IMR-90 (cell line): ENCODE results near the gene ETV4. TPM values are rescaled to one million over a fixed set of nuclear protein-coding genes. Genes with fewer than 3 reads are reported as not detected.

Experiments
- ATAC-seq: fragments of 200-7000 bp; cut with Tn5 transposase; 2 replicates; pipeline ENCODE4 v1.9.1; 2020; ENCODE audit warnings: low read depth, mild to moderate bottlenecking, moderate library complexity
- BruUV-seq: library from RNA; stranded (reverse); fragments of 400-500 nt; replicated peaks from 2 replicates; lab custom pipeline; 2021; lab: Mats Ljungman, UMichigan
- CTCF ChIA-PET: fragments of 300-600 bp; formaldehyde crosslinking; extraction: SDS; loops from one replicate; lab custom pipeline; 2021; ENCODE audit warnings: antibody characterized with exemption; lab: Yijun Ruan, JAX
- POLR2A ChIA-PET: fragments of 300-600 bp; sonication (Branson Sonifier 250); formaldehyde crosslinking; loops from one replicate; lab custom pipeline; 2022; ENCODE audit warnings: antibody characterized with exemption; ENCODE audit not compliant: unreplicated experiment; lab: Charles Lee
- DNase-seq: peaks from one replicate; pipeline ENCODE4 v3.0.0; 2013
- H2AFZ ChIP-seq: replicated peaks from 2 replicates; pipeline ENCODE3; 2013; ENCODE audit warnings: low read length, mild to moderate bottlenecking; ENCODE audit not compliant: poor library complexity
- H2AK5ac ChIP-seq: 2 replicates; pipeline ENCODE4 v1.6.1; 2013; ENCODE audit warnings: low read depth, low read length, inconsistent platforms
- H2AK9ac ChIP-seq: replicated peaks from 2 replicates; pipeline ENCODE3; 2013; ENCODE audit warnings: mild to moderate bottlenecking, low read depth, low read length, moderate library complexity; ENCODE audit not compliant: poor library complexity
- H2BK120ac ChIP-seq: 2 replicates; pipeline ENCODE4 v1.6.1; 2013; ENCODE audit warnings: low read depth, low read length, inconsistent platforms
- H2BK15ac ChIP-seq: 3 replicates; pipeline ENCODE4 v1.6.1; 2013; ENCODE audit warnings: low read depth, low read length, inconsistent platforms
- H2BK20ac ChIP-seq: 2 replicates; pipeline ENCODE4 v1.6.1; 2013; ENCODE audit warnings: low read depth, mild to moderate bottlenecking, inconsistent platforms, low read length, moderate library complexity
- H2BK5ac ChIP-seq: 2 replicates; pipeline ENCODE4 v1.6.1; 2013; ENCODE audit warnings: mild to moderate bottlenecking, low read depth, low read length, inconsistent platforms; ENCODE audit not compliant: poor library complexity, severe bottlenecking
- H3K14ac ChIP-seq: replicated peaks from 2 replicates; pipeline ENCODE4 v1.6.1; 2013; ENCODE audit warnings: low read depth, low read length, inconsistent platforms
- H3K18ac ChIP-seq: 2 replicates; pipeline ENCODE4 v1.6.1; 2013; ENCODE audit warnings: low read depth, low read length, control low read depth
- H3K23ac ChIP-seq: 2 replicates; pipeline ENCODE4 v1.6.1; 2013; ENCODE audit warnings: low read depth, low read length, inconsistent platforms
- H3K27ac ChIP-seq: 2 replicates; pipeline ENCODE4 v1.5.1; 2013; ENCODE audit warnings: mild to moderate bottlenecking, control low read depth, low read length; ENCODE audit not compliant: insufficient read depth
- H3K27me3 ChIP-seq: 2 replicates; pipeline ENCODE4 v1.6.1; 2013; ENCODE audit warnings: low read length; ENCODE audit not compliant: control insufficient read depth, insufficient read depth
- H3K36me3 ChIP-seq: 2 replicates; pipeline ENCODE4 v1.6.1; 2013; ENCODE audit warnings: low read length, mixed read lengths; ENCODE audit not compliant: control insufficient read depth, insufficient read depth
- H3K4ac ChIP-seq: 2 replicates; pipeline ENCODE4 v1.6.1; 2013; ENCODE audit warnings: low read depth, low read length, inconsistent platforms
- H3K4me1 ChIP-seq: 2 replicates; pipeline ENCODE4 v1.6.1; 2013; ENCODE audit warnings: low read length, mixed read lengths; ENCODE audit not compliant: control insufficient read depth, insufficient read depth
- H3K4me2 ChIP-seq: 2 replicates; pipeline ENCODE4 v1.6.1; 2013; ENCODE audit warnings: low read depth, mild to moderate bottlenecking, control low read depth, low read length, moderate library complexity
- H3K4me3 ChIP-seq: 2 replicates; pipeline ENCODE4 v1.5.1; 2013; ENCODE audit warnings: low read depth, mild to moderate bottlenecking, control low read depth, low read length, moderate library complexity; ENCODE audit not compliant: insufficient read depth
- H3K56ac ChIP-seq: 2 replicates; pipeline ENCODE4 v1.6.1; 2013; ENCODE audit warnings: low read length, inconsistent platforms; ENCODE audit not compliant: insufficient read depth; ENCODE audit errors: extremely low read depth
- H3K79me1 ChIP-seq, 2 experiments: 2 replicates each; pipeline ENCODE4 v1.6.1; 2013; ENCODE audit warnings: low read length in 2 of 2, inconsistent platforms in 1 of 2, low read depth in 1 of 2
- H3K9ac ChIP-seq: 2 replicates; pipeline ENCODE4 v1.6.1; 2013; ENCODE audit warnings: low read depth, low read length, control low read depth
- H3K9me1 ChIP-seq: 2 replicates; pipeline ENCODE4 v1.6.1; 2013; ENCODE audit warnings: low read length, inconsistent platforms; ENCODE audit not compliant: insufficient read depth
- H3K9me3 ChIP-seq: 2 replicates; pipeline ENCODE4 v1.6.1; 2013; ENCODE audit warnings: low read length; ENCODE audit not compliant: control insufficient read depth, insufficient read depth
- H4K20me1 ChIP-seq: 2 replicates; pipeline ENCODE4 v1.6.1; 2013; ENCODE audit warnings: low read length, inconsistent platforms; ENCODE audit not compliant: insufficient read depth
- H4K5ac ChIP-seq: 2 replicates; pipeline ENCODE4 v1.6.1; 2013; ENCODE audit warnings: mild to moderate bottlenecking, low read depth, low read length, control low read depth
- H4K8ac ChIP-seq, 2 experiments: 2 replicates each; pipeline ENCODE4 v1.6.1; 2013; ENCODE audit warnings: low read depth in 2 of 2, low read length in 2 of 2, control low read depth in 1 of 2, inconsistent platforms in 1 of 2
- H4K91ac ChIP-seq: 2 replicates; pipeline ENCODE4 v1.6.1; 2013; ENCODE audit warnings: low read depth, low read length, inconsistent platforms; ENCODE audit not compliant: insufficient read depth
- CTCF ChIP-seq: conservative IDR thresholded peaks from 2 replicates; pipeline ENCODE4 v1.5.1; 2012; ENCODE audit warnings: mild to moderate bottlenecking, low read depth, low read length, improper control_type of control experiment
- ELK1 ChIP-seq: fragments of 150-350 bp; IDR thresholded peaks from 2 replicates; pipeline ENCODE4 v1.6.1; 2016; ENCODE audit warnings: low read depth, mild to moderate bottlenecking, low read length, moderate library complexity, borderline replicate concordance
- FOS ChIP-seq: fragments of 150-350 bp; IDR thresholded peaks from 2 replicates; pipeline ENCODE4 v1.6.1; 2016; ENCODE audit warnings: low read depth, low read length
- MAFK ChIP-seq: IDR thresholded peaks from 2 replicates; pipeline ENCODE4 v1.6.1; 2012; ENCODE audit warnings: low read depth, low read length, improper control_type of control experiment
- RAD21 ChIP-seq: IDR thresholded peaks from 2 replicates; pipeline ENCODE4 v1.6.1; 2012; ENCODE audit warnings: low read length, improper control_type of control experiment
- USF2 ChIP-seq: fragments of 150-350 bp; IDR thresholded peaks from 2 replicates; pipeline ENCODE4 v1.6.1; 2017; ENCODE audit warnings: mild to moderate bottlenecking, antibody characterized with exemption, low read length, low read depth
- WGBS, 2 experiments: methylation state at CpG; one replicate each; pipeline versions ENCODE4 v1.1.5 to v1.1.7; 2013; ENCODE audit warnings: missing lambda C conversion rate in 2 of 2; ENCODE audit not compliant: insufficient read length in 1 of 2; ENCODE audit errors: extremely low coverage in 2 of 2; 5-methylcytosine and 5-hydroxymethylcytosine counted together
- dilution Hi-C: fragments of 300-500 bp; cut with HindIII; formaldehyde crosslinking; loops from one replicate; pipeline ENCODE4 v1.14.3; 2018; ENCODE audit warnings: low sequenced_read_pairs; ENCODE audit not compliant: unreplicated experiment
- in situ Hi-C: fragments of 300-500 bp; cut with MboI; formaldehyde crosslinking; loops from 3 replicates; pipeline ENCODE4 v1.14.3; 2019; ENCODE audit warnings: low sequenced_read_pairs, inconsistent platforms, mixed read lengths
- intact Hi-C: fragments of 100-400 bp; cut with micrococcal nuclease; formaldehyde crosslinking; loops from 2 replicates; pipeline ENCODE4 v1.10.0; 2022
- polyA plus RNA-seq, 3 experiments: library from polyadenylated mRNA; depleted of rRNA; stranded (reverse); fragments of >200 nt; gene quantifications; 2 replicates each; pipeline ENCODE4 v1.2.3, GENCODE V29; 2012; ENCODE audit warnings: low replicate concordance in 1 of 3
- total RNA-seq: library from RNA; depleted of rRNA; stranded (reverse); fragments of >200 nt; gene quantifications from 2 replicates; pipeline ENCODE4 v1.2.3, GENCODE V29; 2012

ETV4 gene
- total and polyA plus RNA-seq, 2 of the 4 experiments (the other 2 are of a cell fraction), result 4.3 to 13.2 TPM

GRCh38 chr17:43490621-43491020, 55.5 kb downstream of the ETV4 start:
- H4K5ac ChIP-seq, result no peak overlapping the region
- H2BK120ac ChIP-seq, result no peak overlapping the region
- no peak overlapping the region for H3K4me3 ChIP-seq
- H2BK15ac ChIP-seq, result no peak overlapping the region
- H2AK5ac ChIP-seq, result no peak overlapping the region
- ATAC-seq (no peak), DNase-seq (no peak)
- no peak overlapping the region for H3K9ac ChIP-seq
- peaks cover 3% of the 10 kb centered on the region; the same call in 1 of the 2 replicates for H3K9me1 ChIP-seq
- H3K27me3 ChIP-seq, result no peaks in the 10 kb centered on the region
- intact Hi-C loops (no loop called here), dilution Hi-C loops (no loop called here), in situ Hi-C loops (loop anchor here (25.0 kb wide), 1 partner anchor 303 kb away; no protein-coding TSS in a partner anchor)
- no peak overlapping the region for H2AK9ac ChIP-seq
- peaks cover 19 to 48% of the 10 kb centered on the region in 2 experiments for H3K79me1 ChIP-seq
- H3K56ac ChIP-seq, result no peak overlapping the region
- no peak overlapping the region for H3K27ac ChIP-seq
- H3K18ac ChIP-seq, result no peak overlapping the region
- no peaks in the 10 kb centered on the region; the same call in 1 of the 2 replicates for H4K20me1 ChIP-seq
- no peaks in the 10 kb centered on the region for H3K4me1 ChIP-seq
- TF ChIP-seq RAD21, result no peak
- TF ChIP-seq USF2, result no peak
- no peak for TF ChIP-seq ELK1
- TF ChIP-seq MAFK, result no peak
- no peak for TF ChIP-seq FOS
- TF ChIP-seq CTCF, result no peak
- H2AFZ ChIP-seq, result no peak overlapping the region
- H3K23ac ChIP-seq, result no peak overlapping the region
- CTCF ChIA-PET, result no interaction called here
- no peak overlapping the region for H4K8ac ChIP-seq
- no CpG with 5 or more reads among the region's 5 CpGs for WGBS, 2 experiments
- no peak overlapping the region for H2BK20ac ChIP-seq
- no peak overlapping the region for H3K4ac ChIP-seq
- POLR2A ChIA-PET, result no interaction called here
- H3K9me3 ChIP-seq, result no peaks in the 10 kb centered on the region
- peaks cover 32% of the 10 kb centered on the region for H3K36me3 ChIP-seq
- no peak overlapping the region for H2BK5ac ChIP-seq
- BruUV-seq, result no TSS peak
- no peak overlapping the region for H4K91ac ChIP-seq
- no peak overlapping the region for H3K14ac ChIP-seq
- no peak overlapping the region for H3K4me2 ChIP-seq
